ENCODE measurements around the gene TSPOAP1. TPM values are rescaled to one million over a fixed set of nuclear protein-coding genes. Genes with fewer than 3 reads are reported as not detected.

Gene TSPOAP1
- polyA plus RNA-seq, 1 experiment: 5.6 TPM

DNA sequence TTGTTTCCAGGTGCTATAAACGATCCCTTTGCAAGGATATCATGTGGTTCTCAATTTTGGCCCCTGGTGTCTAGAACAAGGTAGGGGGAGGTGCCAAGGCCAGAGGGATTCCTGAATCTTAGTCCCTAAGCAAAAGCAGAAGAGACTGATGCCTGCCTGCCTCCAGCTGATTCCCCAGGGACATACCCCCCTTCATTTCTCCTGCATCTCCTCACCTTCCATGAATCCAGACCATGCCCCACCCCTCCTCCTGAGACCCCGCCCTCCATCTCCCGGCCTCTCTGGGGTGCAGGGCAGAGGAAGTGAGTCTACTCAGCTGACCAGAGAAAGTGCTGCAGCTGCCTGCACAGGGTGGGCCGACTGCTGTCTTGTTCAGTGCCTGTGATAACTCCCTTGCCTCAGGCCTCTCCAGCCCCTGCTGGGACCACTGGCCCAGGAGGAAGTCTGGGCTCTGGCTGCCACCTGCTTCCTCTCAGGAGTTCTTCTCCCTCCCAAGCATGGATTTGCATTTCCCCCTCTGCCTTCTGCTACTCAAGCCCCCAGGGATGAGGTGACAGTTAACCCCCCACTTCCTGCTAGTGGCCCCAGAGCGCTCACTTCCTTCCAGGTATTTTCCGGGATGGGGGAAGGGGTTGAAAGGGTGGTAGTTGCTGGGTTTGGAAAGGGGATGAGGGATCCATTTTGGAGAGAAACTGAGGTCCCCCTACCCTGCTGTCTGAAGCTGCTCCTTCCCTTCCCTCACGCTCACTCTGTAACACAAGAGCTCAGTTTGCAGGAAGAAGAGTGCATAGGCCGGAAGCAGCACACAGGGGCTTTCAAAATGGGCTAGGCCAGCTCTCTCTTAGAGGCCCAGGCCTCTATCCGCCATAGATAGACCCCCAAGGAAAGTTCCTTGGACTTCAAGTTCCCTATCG, 10.5 kb upstream of the TSPOAP1 start:
- TF ChIP-seq, protein P1, sequence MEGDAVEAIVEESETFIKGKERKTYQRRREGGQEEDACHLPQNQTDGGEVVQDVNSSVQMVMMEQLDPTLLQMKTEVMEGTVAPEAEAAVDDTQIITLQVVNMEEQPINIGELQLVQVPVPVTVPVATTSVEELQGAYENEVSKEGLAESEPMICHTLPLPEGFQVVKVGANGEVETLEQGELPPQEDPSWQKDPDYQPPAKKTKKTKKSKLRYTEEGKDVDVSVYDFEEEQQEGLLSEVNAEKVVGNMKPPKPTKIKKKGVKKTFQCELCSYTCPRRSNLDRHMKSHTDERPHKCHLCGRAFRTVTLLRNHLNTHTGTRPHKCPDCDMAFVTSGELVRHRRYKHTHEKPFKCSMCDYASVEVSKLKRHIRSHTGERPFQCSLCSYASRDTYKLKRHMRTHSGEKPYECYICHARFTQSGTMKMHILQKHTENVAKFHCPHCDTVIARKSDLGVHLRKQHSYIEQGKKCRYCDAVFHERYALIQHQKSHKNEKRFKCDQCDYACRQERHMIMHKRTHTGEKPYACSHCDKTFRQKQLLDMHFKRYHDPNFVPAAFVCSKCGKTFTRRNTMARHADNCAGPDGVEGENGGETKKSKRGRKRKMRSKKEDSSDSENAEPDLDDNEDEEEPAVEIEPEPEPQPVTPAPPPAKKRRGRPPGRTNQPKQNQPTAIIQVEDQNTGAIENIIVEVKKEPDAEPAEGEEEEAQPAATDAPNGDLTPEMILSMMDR (IDR thresholded peaks at IDR 0.05; ENCODE audit: insufficient read depth, low read depth, low read length): no peak
- CTCF ChIA-PET: interaction anchor here (0.8 to 4.5 kb wide), 3 partner anchors 13 to 89 kb away, joined by 3 to 19 read pairs (median 11); partner anchors contain the start of gene SUPT4H1
- peak overlapping the region; percentile 31 for H3K4me3 ChIP-seq (ENCODE audit: low read depth, low read length)

DNA sequence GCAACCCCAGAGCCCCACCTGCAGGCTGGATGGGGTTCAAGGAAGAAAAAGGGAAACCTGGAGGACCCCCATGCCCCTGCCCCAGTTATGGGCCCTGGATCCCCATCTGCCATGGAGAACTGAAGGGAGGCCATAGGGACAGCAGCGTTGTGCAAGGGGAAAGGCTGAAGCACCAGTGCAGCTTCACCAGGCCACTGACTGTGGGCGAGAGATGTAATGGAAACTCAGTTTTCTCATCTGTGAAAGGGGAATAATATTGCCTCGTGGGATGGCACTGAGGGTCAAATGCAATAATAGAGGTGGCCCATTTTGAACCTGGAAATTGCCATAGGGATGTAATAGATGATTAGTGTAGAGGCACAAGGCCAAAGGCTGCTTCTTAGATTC, 9.9 kb upstream of the TSPOAP1 start:
- POLR2A ChIA-PET: interaction anchor here (0.6 to 4.3 kb wide), 2 partner anchors 13 to 1227 kb away, joined by 3 to 26 read pairs; partner anchors contain the start of genes DHX40 and SUPT4H1
- Histone ChIP-seq H3K4me3 (ENCODE audit: low read depth, low read length) (no peak overlapping the region), H3K27me3 (ENCODE audit: control insufficient read depth, insufficient read depth, low read length) (no peaks in the 10 kb centered on the region), H3K36me3 (ENCODE audit: control insufficient read depth, insufficient read depth, low read length) (no peaks in the 10 kb centered on the region)
- no peak for DNase-seq (ENCODE audit: low read depth)
- TF ChIP-seq, protein P1 (IDR thresholded peaks at IDR 0.05; ENCODE audit: insufficient read depth, low read depth, low read length): no peak
- CTCF ChIA-PET: interaction anchor here (0.7 to 4.5 kb wide), 6 partner anchors 11 to 101 kb away, joined by 3 to 19 read pairs (median 6); partner anchors contain the start of genes SUPT4H1 and TSPOAP1

More for the DNA sequence above, 10.5 kb upstream of the TSPOAP1 start:
- POLR2A ChIA-PET: interaction anchor here (4.3 kb wide), 1 partner anchor 13 kb away, joined by 26 read pairs; the partner anchor contains the start of gene SUPT4H1
- no peak for DNase-seq (ENCODE audit: low read depth)
- Histone ChIP-seq H3K27me3 (ENCODE audit: control insufficient read depth, insufficient read depth, low read length) (no peaks in the 10 kb centered on the region), H3K36me3 (ENCODE audit: control insufficient read depth, insufficient read depth, low read length) (peaks cover 2% of the 10 kb centered on the region; the same call in 1 of the 2 replicates)

DNA sequence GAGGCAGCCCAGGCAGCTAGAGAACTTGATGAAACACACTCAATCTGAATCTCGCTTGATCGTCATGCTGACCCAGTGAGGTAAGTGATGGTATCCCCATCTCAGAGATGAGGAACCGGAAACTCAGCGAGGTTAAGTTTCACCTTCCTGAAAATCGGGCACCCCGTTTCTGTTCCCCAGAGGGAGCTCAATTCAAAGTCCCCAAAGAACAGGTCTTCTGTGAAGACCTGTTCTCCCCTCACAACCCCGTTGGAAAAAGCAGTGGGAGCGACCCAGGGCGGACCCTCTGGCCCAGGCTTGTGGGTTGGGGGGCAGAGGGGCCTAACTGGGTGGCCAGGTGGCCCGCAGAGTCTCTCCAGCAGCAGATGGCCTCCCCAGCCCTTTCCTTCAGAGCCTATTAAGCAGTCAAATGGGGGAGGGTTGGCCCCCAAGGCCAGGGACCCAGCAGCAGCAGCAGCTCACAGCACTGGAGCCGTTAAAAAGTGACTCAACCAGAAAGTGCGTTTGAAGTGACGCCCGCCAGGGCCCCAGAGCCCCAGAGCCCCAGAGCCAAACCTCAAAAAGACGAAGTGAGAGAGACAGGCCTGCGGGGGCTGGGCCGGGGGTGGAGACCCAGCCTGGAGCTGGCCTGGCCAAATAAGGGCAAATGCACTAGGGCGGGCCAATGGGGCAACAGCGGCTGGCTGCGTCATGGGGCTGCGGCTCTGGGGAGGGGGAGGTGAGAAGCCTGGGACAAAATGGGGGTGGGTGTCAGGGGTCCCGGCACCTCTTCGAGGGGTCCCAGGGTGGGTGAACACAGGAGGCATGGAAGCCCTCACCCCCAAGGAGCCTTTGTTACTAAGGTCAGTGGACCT, 9.2 kb upstream of the TSPOAP1 start:
- DNase-seq (ENCODE audit: low read depth): peak; percentile 70
- H3K36me3 ChIP-seq (ENCODE audit: control insufficient read depth, insufficient read depth, low read length): no peaks in the 10 kb centered on the region
- CTCF ChIA-PET: interaction anchor here (0.7 to 4.5 kb wide), 6 partner anchors 10 to 102 kb away, joined by 3 to 19 read pairs (median 6); partner anchors contain the start of genes SUPT4H1 and TSPOAP1
- TF ChIP-seq, protein P1 (IDR thresholded peaks at IDR 0.05; ENCODE audit: insufficient read depth, low read depth, low read length): no peak; the same call in 1 of the 2 replicates
- POLR2A ChIA-PET: interaction anchor here (0.6 to 4.3 kb wide), 2 partner anchors 14 to 1228 kb away, joined by 3 to 26 read pairs; partner anchors contain the start of genes DHX40 and SUPT4H1
- no peak overlapping the region for H3K4me3 ChIP-seq (ENCODE audit: low read depth, low read length)
- no peaks in the 10 kb centered on the region for H3K27me3 ChIP-seq (ENCODE audit: control insufficient read depth, insufficient read depth, low read length)

DNA sequence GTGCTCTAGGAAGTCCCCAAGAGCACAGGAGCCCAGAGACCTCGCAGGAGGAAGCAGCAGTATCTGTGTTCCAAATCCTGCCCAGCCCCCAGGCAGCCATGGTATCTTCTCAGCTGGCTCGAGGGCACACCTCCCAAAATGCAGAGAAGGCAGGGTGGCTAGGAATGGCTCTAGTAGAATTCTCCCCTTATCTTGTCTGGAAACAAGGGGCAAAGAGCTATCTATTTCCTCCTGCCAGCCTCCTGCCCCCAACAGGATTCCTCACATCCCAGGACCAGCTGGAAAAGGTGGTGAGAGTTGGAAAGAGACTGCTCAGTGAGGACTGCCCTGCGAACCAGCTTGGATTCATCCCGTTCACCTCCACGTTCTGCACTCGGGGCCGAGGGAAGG, 8.6 kb upstream of the TSPOAP1 start:
- no peak overlapping the region for H3K4me3 ChIP-seq (ENCODE audit: low read depth, low read length)
- DNase-seq (ENCODE audit: low read depth): no peak
- TF ChIP-seq, protein P1 (IDR thresholded peaks at IDR 0.05; ENCODE audit: insufficient read depth, low read depth, low read length): no peak
- ChIA-PET POLR2A (interaction anchor here (4.3 kb wide), 1 partner anchor 14 kb away, joined by 26 read pairs; the partner anchor contains the start of gene SUPT4H1), CTCF (interaction anchor here (0.9 to 4.5 kb wide), 5 partner anchors 9 to 80 kb away, joined by 3 to 19 read pairs (median 8); partner anchors contain the start of genes RNF43, SUPT4H1 and TSPOAP1)
- H3K27me3 ChIP-seq (ENCODE audit: control insufficient read depth, insufficient read depth, low read length): no peaks in the 10 kb centered on the region
- H3K36me3 ChIP-seq (ENCODE audit: control insufficient read depth, insufficient read depth, low read length): no peaks in the 10 kb centered on the region

All from BJ (cell line).